Muscle layer of duodenum (tissue), 2 donors: Measurements from ENCODE around the gene ATG16L1.

ENCODE experiments used
- H3K27ac ChIP-seq: one replicate; pipeline ENCODE4 v1.7.0; 2013; ENCODE audit warnings: mild to moderate bottlenecking, low read length
- H3K27me3 ChIP-seq: one replicate; pipeline ENCODE4 v1.7.0; 2013; ENCODE audit warnings: low read depth, mild to moderate bottlenecking, control low read depth, low read length
- H3K36me3 ChIP-seq, 2 donors: one replicate each; pipeline ENCODE4 v1.7.0; 2013; ENCODE audit warnings: low read length in 2 of 2, control low read depth in 1 of 2, mild to moderate bottlenecking in 1 of 2; ENCODE audit not compliant: insufficient read depth in 2 of 2, control insufficient read depth in 1 of 2
- H3K4me1 ChIP-seq, 2 donors: one replicate each; pipeline ENCODE4 v1.7.0; 2013; ENCODE audit warnings: low read length in 2 of 2, mild to moderate bottlenecking in 2 of 2, control low read depth in 1 of 2, moderate library complexity in 1 of 2; ENCODE audit not compliant: insufficient read depth in 2 of 2, control insufficient read depth in 1 of 2
- H3K4me3 ChIP-seq, 2 donors: one replicate each; pipeline ENCODE4 v1.7.0; 2013; ENCODE audit warnings: low read length in 2 of 2, low read depth in 1 of 2, mild to moderate bottlenecking in 1 of 2
- H3K9me3 ChIP-seq, 2 donors: one replicate each; pipeline ENCODE4 v1.7.0; 2013; ENCODE audit warnings: low read length in 2 of 2, control low read depth in 1 of 2, mild to moderate bottlenecking in 1 of 2; ENCODE audit not compliant: control insufficient read depth in 1 of 2
- donor health status: healthy.

Gene ATG16L1

GRCh38 chr2:233275223-233275622 is 23.8 kb downstream of the ATG16L1 start:
- H3K27ac ChIP-seq: no peak overlapping the region
- H3K27me3 ChIP-seq: no peaks in the 10 kb centered on the region
- H3K36me3 ChIP-seq: peaks cover 78 to 79% of the 10 kb centered on the region in 2 donors
- H3K9me3 ChIP-seq: no peaks in the 10 kb centered on the region
- peaks cover 3 to 5% of the 10 kb centered on the region in 2 donors for H3K4me1 ChIP-seq
- no peak overlapping the region for H3K4me3 ChIP-seq

DNA sequence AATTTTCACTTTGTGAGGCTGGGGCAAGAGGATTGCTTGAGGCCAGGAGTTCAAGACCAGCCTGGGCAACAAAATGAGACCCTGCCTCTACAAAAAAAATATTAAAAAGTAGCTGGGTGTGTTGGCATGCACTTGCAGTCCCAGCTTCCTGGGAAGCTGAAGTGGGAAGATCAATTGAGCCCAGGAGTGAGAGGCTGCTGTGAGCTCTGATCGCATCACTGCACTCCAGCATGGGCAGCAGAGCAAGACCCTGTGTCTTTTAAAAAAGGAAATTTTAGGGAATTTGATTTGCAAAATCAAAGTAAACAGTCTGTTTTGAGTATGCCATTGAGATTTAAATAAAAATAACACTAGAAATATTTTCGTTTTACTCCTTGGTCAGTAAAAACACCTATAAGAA is 27.4 kb downstream of the ATG16L1 start:
- Histone ChIP-seq H3K4me3 (no peak overlapping the region), H3K4me1 (peaks cover 5 to 8% of the 10 kb centered on the region in 2 donors), H3K36me3 (peaks cover 76 to 80% of the 10 kb centered on the region in 2 donors), H3K27me3 (no peaks in the 10 kb centered on the region), H3K27ac (no peak overlapping the region), H3K9me3 (no peaks in the 10 kb centered on the region)

- Histone ChIP-seq H3K4me3 (no peak overlapping the region), H3K27ac (no peak overlapping the region), H3K9me3 (no peaks in the 10 kb centered on the region), H3K4me1 (peaks cover 5 to 8% of the 10 kb centered on the region in 2 donors), H3K36me3 (peaks cover 71 to 72% of the 10 kb centered on the region in 2 donors), H3K27me3 (no peaks in the 10 kb centered on the region)
Measured at GRCh38 chr2:233280114-233280693, 28.7 kb downstream of the ATG16L1 start.

GRCh38 chr2:233281553-233281952 is 30.1 kb downstream of the ATG16L1 start:
- no peak overlapping the region for H3K4me3 ChIP-seq
- no peak overlapping the region for H3K27ac ChIP-seq
- no peaks in the 10 kb centered on the region for H3K27me3 ChIP-seq
- H3K36me3 ChIP-seq: peaks cover 66 to 71% of the 10 kb centered on the region in 2 donors
- H3K9me3 ChIP-seq: no peaks in the 10 kb centered on the region
- peaks cover 5 to 8% of the 10 kb centered on the region in 2 donors for H3K4me1 ChIP-seq

- Histone ChIP-seq H3K36me3 (peaks cover 70 to 71% of the 10 kb centered on the region in 2 donors), H3K27me3 (no peaks in the 10 kb centered on the region), H3K4me3 (no peak overlapping the region), H3K27ac (no peak overlapping the region), H3K4me1 (peaks cover 5 to 8% of the 10 kb centered on the region in 2 donors), H3K9me3 (no peaks in the 10 kb centered on the region)
Measured at GRCh38 chr2:233281992-233282603, 30.6 kb downstream of the ATG16L1 start.

DNA sequence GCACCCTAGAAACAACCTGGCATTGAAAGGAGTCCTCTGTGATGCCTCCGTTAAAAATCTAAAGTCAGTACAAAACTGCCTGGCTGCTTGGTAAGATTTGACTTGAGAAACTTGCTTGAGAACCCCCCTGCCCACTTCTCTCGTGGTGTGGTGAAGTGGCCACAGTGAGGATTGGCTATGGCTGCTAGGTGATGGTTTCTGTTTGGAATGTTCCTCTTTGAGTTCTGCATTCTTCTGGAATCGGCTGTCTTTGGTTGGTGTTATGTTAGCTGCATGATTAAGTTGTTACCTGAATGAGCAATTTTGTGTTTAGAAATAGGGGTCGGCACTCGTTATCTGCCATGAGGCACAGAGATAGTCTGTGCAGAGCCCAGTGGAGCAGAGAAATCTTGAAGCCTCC is 34.4 kb downstream of the ATG16L1 start:
- Histone ChIP-seq H3K9me3 (no peaks in the 10 kb centered on the region), H3K27ac (no peak overlapping the region), H3K4me3 (no peak overlapping the region), H3K27me3 (no peaks in the 10 kb centered on the region), H3K36me3 (peaks cover 52 to 74% of the 10 kb centered on the region in 2 donors), H3K4me1 (no peaks in the 10 kb centered on the region)

GRCh38 chr2:233287871-233288270 is 36.4 kb downstream of the ATG16L1 start:
- H3K27ac ChIP-seq: no peak overlapping the region
- no peak overlapping the region for H3K4me3 ChIP-seq
- H3K4me1 ChIP-seq: no peaks in the 10 kb centered on the region
- H3K36me3 ChIP-seq: peaks cover 56 to 76% of the 10 kb centered on the region in 2 donors
- no peaks in the 10 kb centered on the region for H3K27me3 ChIP-seq
- H3K9me3 ChIP-seq: no peaks in the 10 kb centered on the region

- no peaks in the 10 kb centered on the region for H3K9me3 ChIP-seq
- H3K4me3 ChIP-seq: no peak overlapping the region
- no peaks in the 10 kb centered on the region for H3K4me1 ChIP-seq
- peaks cover 61 to 76% of the 10 kb centered on the region in 2 donors for H3K36me3 ChIP-seq
- H3K27ac ChIP-seq: no peak overlapping the region
- no peaks in the 10 kb centered on the region for H3K27me3 ChIP-seq
Measured at GRCh38 chr2:233288663-233289062, 37.2 kb downstream of the ATG16L1 start.

DNA sequence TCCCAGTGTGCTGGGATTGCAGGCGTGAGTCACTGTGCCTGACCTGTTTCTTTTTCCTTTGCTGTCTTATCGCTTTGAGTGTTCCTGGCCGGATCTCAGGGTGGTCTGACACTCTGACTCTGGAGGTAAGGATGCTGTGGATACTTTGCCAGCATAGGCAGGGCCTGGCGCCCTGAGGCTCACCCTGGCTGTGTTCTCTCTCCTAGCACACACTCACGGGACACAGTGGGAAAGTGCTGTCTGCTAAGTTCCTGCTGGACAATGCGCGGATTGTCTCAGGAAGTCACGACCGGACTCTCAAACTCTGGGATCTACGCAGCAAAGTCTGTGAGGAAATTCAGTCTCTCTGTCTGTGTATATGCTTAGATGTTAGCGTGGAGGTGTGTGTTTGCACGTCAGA is 38.2 kb downstream of the ATG16L1 start:
- no peaks in the 10 kb centered on the region for H3K9me3 ChIP-seq
- H3K27me3 ChIP-seq: no peaks in the 10 kb centered on the region
- peaks cover 70 to 83% of the 10 kb centered on the region in 2 donors for H3K36me3 ChIP-seq
- no peak overlapping the region for H3K27ac ChIP-seq
- no peaks in the 10 kb centered on the region for H3K4me1 ChIP-seq
- no peak overlapping the region for H3K4me3 ChIP-seq

- no peaks in the 10 kb centered on the region for H3K9me3 ChIP-seq
- no peak overlapping the region for H3K27ac ChIP-seq
- H3K27me3 ChIP-seq: no peaks in the 10 kb centered on the region
- H3K4me1 ChIP-seq: no peaks in the 10 kb centered on the region
- peaks cover 70 to 83% of the 10 kb centered on the region in 2 donors for H3K36me3 ChIP-seq
- H3K4me3 ChIP-seq: no peak overlapping the region
Measured at GRCh38 chr2:233290051-233290845, 38.8 kb downstream of the ATG16L1 start.

- Histone ChIP-seq H3K27me3 (no peaks in the 10 kb centered on the region), H3K9me3 (no peaks in the 10 kb centered on the region), H3K36me3 (peaks cover 41 to 57% of the 10 kb centered on the region in 2 donors), H3K4me1 (no peaks in the 10 kb centered on the region), H3K4me3 (no peak overlapping the region), H3K27ac (no peak overlapping the region)
Measured at GRCh38 chr2:233295891-233296290, 44.4 kb downstream of the ATG16L1 start.
